ENCODE data around the gene FAM78A.

The FAM78A gene

GRCh38 chr9:131276094-131276888, at the start of gene FAM78A:
TSS of gene FAM78A (minus strand) at chr9:131276510. CDS start at chr9:131276179, 331 bp downstream.
- DNase-seq: peak; percentile 58

GRCh38 chr9:131324736-131325679, 48.7 kb upstream of the FAM78A start:
- in situ Hi-C loops (cut with MboI; ENCODE audit: low pct_unique_long_range_greater_than_20kb, low sequenced_read_pairs): no loop called here
- DNase-seq: no peak

More at GRCh38 chr9:131276094-131276888, at the start of gene FAM78A:
- in situ Hi-C loops (cut with MboI; ENCODE audit: low pct_unique_long_range_greater_than_20kb, low sequenced_read_pairs): loop anchor here (25.0 kb wide), 1 partner anchor 111 kb away; the partner anchor contains the start of gene PRRC2B

GRCh38 chr9:131323629-131324028, 47.3 kb upstream of the FAM78A start:
- DNase-seq: no peak
- in situ Hi-C loops (cut with MboI; ENCODE audit: low pct_unique_long_range_greater_than_20kb, low sequenced_read_pairs): no loop called here

GRCh38 chr9:131320031-131320685, 43.8 kb upstream of the FAM78A start:
- DNase-seq: no peak
- in situ Hi-C loops (cut with MboI; ENCODE audit: low pct_unique_long_range_greater_than_20kb, low sequenced_read_pairs): no loop called here

- no peak for DNase-seq
- in situ Hi-C loops (cut with MboI; ENCODE audit: low pct_unique_long_range_greater_than_20kb, low sequenced_read_pairs): no loop called here
These were observed 43.2 kb upstream of the FAM78A start for GRCh38 chr9:131319486-131319885.

GRCh38 chr9:131318231-131319085, 42.1 kb upstream of the FAM78A start:
- in situ Hi-C loops (cut with MboI; ENCODE audit: low pct_unique_long_range_greater_than_20kb, low sequenced_read_pairs): no loop called here
- DNase-seq: no peak

GRCh38 chr9:131312822-131313770, 36.8 kb upstream of the FAM78A start:
- in situ Hi-C loops (cut with MboI; ENCODE audit: low pct_unique_long_range_greater_than_20kb, low sequenced_read_pairs): no loop called here

GRCh38 chr9:131312246-131312645, 35.9 kb upstream of the FAM78A start:
- in situ Hi-C loops (cut with MboI; ENCODE audit: low pct_unique_long_range_greater_than_20kb, low sequenced_read_pairs): no loop called here
- DNase-seq: no peak

More at GRCh38 chr9:131312822-131313770, 36.8 kb upstream of the FAM78A start:
- DNase-seq: no peak

GRCh38 chr9:131310833-131311554, 34.7 kb upstream of the FAM78A start:
- peak; percentile 18 for DNase-seq

GRCh38 chr9:131309530-131310276, 33.4 kb upstream of the FAM78A start:
- DNase-seq: no peak
- in situ Hi-C loops (cut with MboI; ENCODE audit: low pct_unique_long_range_greater_than_20kb, low sequenced_read_pairs): no loop called here

More at GRCh38 chr9:131310833-131311554, 34.7 kb upstream of the FAM78A start:
- in situ Hi-C loops (cut with MboI; ENCODE audit: low pct_unique_long_range_greater_than_20kb, low sequenced_read_pairs): no loop called here

- DNase-seq: no peak
- in situ Hi-C loops (cut with MboI; ENCODE audit: low pct_unique_long_range_greater_than_20kb, low sequenced_read_pairs): no loop called here
These were observed 32.7 kb upstream of the FAM78A start for GRCh38 chr9:131308906-131309529.

GRCh38 chr9:131308452-131308851, 32.1 kb upstream of the FAM78A start:
- no peak for DNase-seq
- in situ Hi-C loops (cut with MboI; ENCODE audit: low pct_unique_long_range_greater_than_20kb, low sequenced_read_pairs): no loop called here

- DNase-seq: no peak
- in situ Hi-C loops (cut with MboI; ENCODE audit: low pct_unique_long_range_greater_than_20kb, low sequenced_read_pairs): no loop called here
These were observed 31.7 kb upstream of the FAM78A start for GRCh38 chr9:131307974-131308373.

GRCh38 chr9:131306397-131307004, 30.2 kb upstream of the FAM78A start:
- in situ Hi-C loops (cut with MboI; ENCODE audit: low pct_unique_long_range_greater_than_20kb, low sequenced_read_pairs): no loop called here
- DNase-seq: no peak

- in situ Hi-C loops (cut with MboI; ENCODE audit: low pct_unique_long_range_greater_than_20kb, low sequenced_read_pairs): no loop called here
- DNase-seq: no peak
These were observed 28.5 kb upstream of the FAM78A start for GRCh38 chr9:131304676-131305355.
